GM23338 (cell line): Measurements from ENCODE around the gene RPS6KA3. TPM values are rescaled to one million over a fixed set of nuclear protein-coding genes. Genes with fewer than 3 reads are reported as not detected.

ENCODE experiments used
- ATAC-seq: fragments of 200-7000 bp; cut with Tn5 transposase; 3 replicates; pipeline ENCODE4 v1.9.1; 2020
- DNase-seq: peaks from one replicate; pipeline ENCODE4 v3.0.0-alpha.2; 2015; ENCODE audit warnings: low spot score
- H2AFZ ChIP-seq: fragments of 200-600 bp; sonication (generic); 2 replicates; pipeline ENCODE4 v1.8.0; 2016; ENCODE audit warnings: antibody characterized with exemption, mild to moderate bottlenecking, moderate library complexity
- H3F3A ChIP-seq: fragments of 200-600 bp; sonication (generic); replicated peaks from 2 replicates; pipeline ENCODE4 v1.8.0; 2017; ENCODE audit warnings: antibody characterized with exemption, mixed run types, low read depth
- H3K27ac ChIP-seq: fragments of 200-600 bp; sonication (generic); 2 replicates; pipeline ENCODE4 v1.6.1; 2016; ENCODE audit warnings: low read depth
- H3K27me3 ChIP-seq: fragments of 200-600 bp; sonication (generic); 2 replicates; pipeline ENCODE4 v1.8.0; 2016; ENCODE audit warnings: mild to moderate bottlenecking, mixed run types, moderate library complexity; ENCODE audit not compliant: insufficient read depth
- H3K36me3 ChIP-seq: fragments of 200-600 bp; sonication (generic); 2 replicates; pipeline ENCODE4 v1.8.0; 2016; ENCODE audit warnings: mild to moderate bottlenecking; ENCODE audit not compliant: insufficient read depth
- H3K4me1 ChIP-seq: fragments of 200-600 bp; sonication (generic); 2 replicates; pipeline ENCODE4 v1.8.0; 2016; ENCODE audit warnings: mild to moderate bottlenecking, moderate library complexity; ENCODE audit not compliant: insufficient read depth
- H3K4me2 ChIP-seq: fragments of 200-600 bp; sonication (generic); 2 replicates; pipeline ENCODE4 v1.7.1; 2017; ENCODE audit warnings: mixed run types
- H3K4me3 ChIP-seq: fragments of 200-600 bp; sonication (generic); 2 replicates; pipeline ENCODE4 v1.6.1; 2016; ENCODE audit warnings: mixed run types
- H3K79me2 ChIP-seq: fragments of 200-600 bp; sonication (generic); replicated peaks from 2 replicates; pipeline ENCODE4 v1.8.0; 2017; ENCODE audit warnings: mild to moderate bottlenecking; ENCODE audit not compliant: insufficient read depth
- H3K9me2 ChIP-seq: fragments of 200-600 bp; sonication (generic); 2 replicates; pipeline ENCODE4 v1.8.0; 2017; ENCODE audit not compliant: insufficient read depth
- H4K20me1 ChIP-seq: fragments of 200-600 bp; sonication (generic); replicated peaks from 2 replicates; pipeline ENCODE4 v1.8.0; 2017; ENCODE audit warnings: mild to moderate bottlenecking; ENCODE audit not compliant: insufficient read depth
- H3K27ac Mint-ChIP-seq: 2 replicates; pipeline ENCODE4 v1.8.0; 2020; ENCODE audit warnings: inconsistent platforms, mild to moderate bottlenecking, moderate library complexity, mixed read lengths
- H3K27me3 Mint-ChIP-seq: 3 replicates; pipeline ENCODE4 v1.8.0; 2022; ENCODE audit warnings: low read depth, mild to moderate bottlenecking, moderate library complexity, mixed read lengths, inconsistent platforms; ENCODE audit not compliant: insufficient read depth, poor library complexity
- H3K36me3 Mint-ChIP-seq: 3 replicates; pipeline ENCODE4 v1.8.0; 2021; ENCODE audit warnings: low read depth, mild to moderate bottlenecking, inconsistent platforms, moderate library complexity, mixed read lengths
- H3K4me1 Mint-ChIP-seq: 3 replicates; pipeline ENCODE4 v1.8.0; 2020; ENCODE audit warnings: mild to moderate bottlenecking, inconsistent platforms, mixed read lengths
- H3K4me3 Mint-ChIP-seq: 3 replicates; pipeline ENCODE4 v1.8.0; 2021; ENCODE audit warnings: moderate library complexity, mild to moderate bottlenecking, inconsistent platforms, mixed read lengths
- H3K9me3 Mint-ChIP-seq: 3 replicates; pipeline ENCODE4 v1.8.0; 2020; ENCODE audit warnings: moderate library complexity, mild to moderate bottlenecking, inconsistent platforms, mixed read lengths
- CREB1 ChIP-seq: fragments of 250-450 bp; sonication (Bioruptor Pico); IDR thresholded peaks from 2 replicates; pipeline ENCODE4 v1.5.0; 2020; ENCODE audit warnings: low read depth, mild to moderate bottlenecking, moderate library complexity
- CTCF ChIP-seq, 2 experiments: fragments of 200-600 bp in 1 of 2; sonication (generic) in 1 of 2; conservative IDR thresholded peaks; 2 replicates each; pipeline versions ENCODE4 v1.5.1 to v1.6.1; 2016 to 2017; ENCODE audit warnings: antibody characterized with exemption in 2 of 2, low read depth in 2 of 2, mild to moderate bottlenecking in 2 of 2, moderate library complexity in 1 of 2
- ETS1 ChIP-seq: IDR thresholded peaks from 2 replicates; pipeline ENCODE4 v1.6.1; 2016; ENCODE audit warnings: antibody characterized with exemption
- EZH2 ChIP-seq: fragments of 200-600 bp; sonication (generic); IDR thresholded peaks from one replicate; pipeline ENCODE4 v1.8.0; 2017; ENCODE audit warnings: antibody characterized with exemption, mild to moderate bottlenecking, low read depth; ENCODE audit not compliant: unreplicated experiment
- EZH2phosphoT487 ChIP-seq: fragments of 200-600 bp; sonication (generic); IDR thresholded peaks from one replicate; pipeline ENCODE4 v1.8.1; 2018; ENCODE audit warnings: antibody characterized with exemption; ENCODE audit not compliant: unreplicated experiment
- JUNB ChIP-seq: IDR thresholded peaks from one replicate; pipeline ENCODE4 v1.6.1; 2016; ENCODE audit warnings: antibody characterized with exemption; ENCODE audit not compliant: unreplicated experiment
- NANOG ChIP-seq: IDR thresholded peaks from 2 replicates; pipeline ENCODE4 v1.6.1; 2016; ENCODE audit warnings: antibody characterized with exemption, borderline replicate concordance
- POLR2AphosphoS5 ChIP-seq: IDR thresholded peaks from 2 replicates; pipeline ENCODE4 v1.6.1; 2016; ENCODE audit warnings: antibody characterized with exemption, low read depth
- REST ChIP-seq: IDR thresholded peaks from one replicate; pipeline ENCODE4 v1.6.1; 2018; ENCODE audit warnings: antibody characterized with exemption; ENCODE audit not compliant: unreplicated experiment
- STAT1 ChIP-seq: IDR thresholded peaks from one replicate; pipeline ENCODE4 v1.6.1; 2016; ENCODE audit warnings: antibody characterized with exemption; ENCODE audit not compliant: unreplicated experiment
- ZNF114 ChIP-seq: fragments of 250-450 bp; sonication (Bioruptor Pico); IDR thresholded peaks from 2 replicates; pipeline ENCODE4 v1.5.0; 2020; ENCODE audit warnings: mild to moderate bottlenecking, moderate library complexity
- ZNF331 ChIP-seq: fragments of 250-450 bp; sonication (Bioruptor Pico); IDR thresholded peaks from 2 replicates; pipeline ENCODE4 v1.5.0; 2020; ENCODE audit warnings: low read depth, mild to moderate bottlenecking, moderate library complexity
- ZNF462 ChIP-seq: fragments of 250-450 bp; sonication (Bioruptor Pico); IDR thresholded peaks from 2 replicates; pipeline ENCODE4 v1.5.0; 2020; ENCODE audit warnings: mild to moderate bottlenecking, moderate library complexity
- polyA plus RNA-seq: library from polyadenylated mRNA; unstranded; fragments of >200 nt; fragmentation: Nextera tagmentation; extraction: Ambion mirVana; gene quantifications from 2 replicates; pipeline ENCODE4 v1.2.1, GENCODE V29; 2016
- total RNA-seq: library from RNA; depleted of rRNA; stranded (reverse); fragments of >200 nt; shearing (Covaris generic); gene quantifications from 2 replicates; pipeline ENCODE4 v1.2.3, GENCODE V29; 2014

Gene RPS6KA3
- total and polyA plus RNA-seq, 2 experiments from 2014 or later, result 3.2 to 12.2 TPM

- no peak overlapping the region for H2AFZ ChIP-seq
- Mint-ChIP-seq H3K4me1 (peaks cover 19% of the 10 kb centered on the region), H3K36me3 (no peaks in the 10 kb centered on the region), H3K27me3 (peaks cover 2% of the 10 kb centered on the region), H3K4me3 (no peak overlapping the region), H3K9me3 (no peaks in the 10 kb centered on the region), H3K27ac (no peak overlapping the region)
- no peak overlapping the region for H3K4me2 ChIP-seq
- H3K36me3 ChIP-seq, result no peaks in the 10 kb centered on the region
- no peak for ATAC-seq
- no peaks in the 10 kb centered on the region for H3K27me3 ChIP-seq
- H4K20me1 ChIP-seq, result no peaks in the 10 kb centered on the region; the same call in 1 of the 2 replicates
- H3K27ac ChIP-seq, result no peak overlapping the region
- no peak for DNase-seq
- H3F3A ChIP-seq, result no peaks in the 10 kb centered on the region
- H3K9me2 ChIP-seq, result no peaks in the 10 kb centered on the region
- no peak for TF ChIP-seq POLR2AphosphoS5
- no peak for TF ChIP-seq CTCF (conservative IDR thresholded peaks at IDR 0.05; ENCODE audit: low read depth in 2 of 2)
- no peak for TF ChIP-seq REST
- no peak for TF ChIP-seq NANOG
- no peak for TF ChIP-seq CREB1 (CRISPR knock-in tag)
- TF ChIP-seq STAT1, result no peak
- TF ChIP-seq JUNB, result no peak
- no peak for TF ChIP-seq ZNF331
- TF ChIP-seq EZH2, result no peak
- TF ChIP-seq ZNF114 (CRISPR knock-in tag), result no peak
- no peak for TF ChIP-seq ETS1
- no peak for TF ChIP-seq EZH2phosphoT487
- TF ChIP-seq ZNF462, result no peak
- H3K4me3 ChIP-seq, result no peak overlapping the region
- no peaks in the 10 kb centered on the region for H3K4me1 ChIP-seq
- no peaks in the 10 kb centered on the region for H3K79me2 ChIP-seq
These were observed 39.6 kb downstream of the RPS6KA3 start for GRCh38 chrX:20227116-20227515.
